ENCODE measurements around the gene PRM2.

Gene PRM2, protein sequence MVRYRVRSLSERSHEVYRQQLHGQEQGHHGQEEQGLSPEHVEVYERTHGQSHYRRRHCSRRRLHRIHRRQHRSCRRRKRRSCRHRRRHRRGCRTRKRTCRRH

DNA sequence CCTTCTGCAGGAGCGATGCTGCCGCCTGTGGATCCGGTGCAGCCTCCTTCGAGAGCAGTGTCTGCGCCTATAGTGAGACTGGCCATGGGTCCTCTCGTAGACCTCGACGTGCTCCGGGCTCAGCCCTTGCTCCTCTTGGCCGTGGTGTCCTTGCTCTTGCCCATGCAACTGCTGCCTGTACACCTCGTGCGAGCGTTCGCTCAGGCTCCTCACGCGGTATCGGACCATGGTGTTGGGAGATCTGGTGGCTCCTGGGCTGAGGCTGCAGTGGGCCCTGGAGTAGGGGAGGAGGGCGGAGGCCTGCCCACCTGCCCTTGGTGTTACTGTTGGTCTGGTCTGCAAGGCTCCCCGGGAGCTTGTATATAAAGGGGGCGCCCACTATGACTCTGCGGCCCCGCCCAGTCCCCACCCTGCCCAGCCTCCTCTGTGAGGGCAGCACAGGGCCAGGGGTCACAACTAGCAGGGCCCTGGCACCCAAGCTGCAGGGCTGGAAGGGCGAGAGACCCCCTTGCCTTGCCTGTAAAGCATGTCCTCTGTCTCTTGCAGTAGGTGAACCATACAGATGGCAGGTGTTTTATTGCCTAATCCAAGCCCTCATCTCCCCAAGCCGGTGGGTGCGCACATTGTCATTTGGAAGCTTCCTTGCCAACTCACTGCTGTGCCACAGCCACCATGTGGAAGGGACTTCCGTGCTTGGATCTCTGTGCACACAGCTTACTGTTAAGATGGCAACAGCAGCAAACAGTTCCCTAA lies at the start of gene PRM2:
Gene PRM2, minus strand, starts transcription at position 338 of the 753 bp plus-strand sequence. Its CDS starts 110 bp downstream, at position 228.
- TF ChIP-seq, protein P1, sequence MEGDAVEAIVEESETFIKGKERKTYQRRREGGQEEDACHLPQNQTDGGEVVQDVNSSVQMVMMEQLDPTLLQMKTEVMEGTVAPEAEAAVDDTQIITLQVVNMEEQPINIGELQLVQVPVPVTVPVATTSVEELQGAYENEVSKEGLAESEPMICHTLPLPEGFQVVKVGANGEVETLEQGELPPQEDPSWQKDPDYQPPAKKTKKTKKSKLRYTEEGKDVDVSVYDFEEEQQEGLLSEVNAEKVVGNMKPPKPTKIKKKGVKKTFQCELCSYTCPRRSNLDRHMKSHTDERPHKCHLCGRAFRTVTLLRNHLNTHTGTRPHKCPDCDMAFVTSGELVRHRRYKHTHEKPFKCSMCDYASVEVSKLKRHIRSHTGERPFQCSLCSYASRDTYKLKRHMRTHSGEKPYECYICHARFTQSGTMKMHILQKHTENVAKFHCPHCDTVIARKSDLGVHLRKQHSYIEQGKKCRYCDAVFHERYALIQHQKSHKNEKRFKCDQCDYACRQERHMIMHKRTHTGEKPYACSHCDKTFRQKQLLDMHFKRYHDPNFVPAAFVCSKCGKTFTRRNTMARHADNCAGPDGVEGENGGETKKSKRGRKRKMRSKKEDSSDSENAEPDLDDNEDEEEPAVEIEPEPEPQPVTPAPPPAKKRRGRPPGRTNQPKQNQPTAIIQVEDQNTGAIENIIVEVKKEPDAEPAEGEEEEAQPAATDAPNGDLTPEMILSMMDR (conservative IDR thresholded peaks at IDR 0.05) = no peak
- H3K27ac ChIP-seq = no peak within 1 kb of the TSS

DNA sequence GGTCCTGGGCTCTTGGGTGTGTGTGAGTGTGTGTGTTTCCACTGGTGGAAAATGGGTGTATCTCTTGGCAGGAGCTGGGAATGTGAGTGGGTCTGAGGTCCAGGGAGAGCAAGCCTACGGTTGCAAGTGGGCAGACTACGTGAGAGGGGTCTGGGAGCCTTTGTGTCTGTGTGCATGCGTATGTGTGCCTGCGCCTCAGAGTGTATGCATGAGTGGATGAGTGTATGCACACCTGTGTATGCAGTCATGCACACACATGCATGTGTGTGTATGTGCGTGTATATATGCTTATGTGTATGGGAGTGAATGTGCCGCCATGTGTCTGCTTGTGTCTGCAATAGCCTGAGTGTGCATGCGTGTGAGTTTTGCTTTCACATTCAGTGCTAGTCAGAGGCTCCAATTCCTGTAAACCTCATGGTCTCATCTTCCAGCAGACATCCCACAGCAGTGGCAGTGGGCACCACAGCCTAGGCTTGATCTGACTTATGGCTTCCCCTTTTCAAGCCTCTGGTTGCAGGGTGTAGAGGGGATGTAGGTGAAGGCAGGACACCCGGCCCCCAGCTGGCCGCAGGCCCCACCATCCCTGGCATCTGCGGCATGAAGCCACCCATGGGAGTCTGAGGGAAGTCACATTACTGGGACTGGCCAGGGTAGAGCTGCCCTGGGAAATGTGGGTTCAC lies 49.3 kb upstream of the PRM2 start:
- H3K27ac ChIP-seq = no peak overlapping the region
- TF ChIP-seq, protein P1 (conservative IDR thresholded peaks at IDR 0.05) = no peak

DNA sequence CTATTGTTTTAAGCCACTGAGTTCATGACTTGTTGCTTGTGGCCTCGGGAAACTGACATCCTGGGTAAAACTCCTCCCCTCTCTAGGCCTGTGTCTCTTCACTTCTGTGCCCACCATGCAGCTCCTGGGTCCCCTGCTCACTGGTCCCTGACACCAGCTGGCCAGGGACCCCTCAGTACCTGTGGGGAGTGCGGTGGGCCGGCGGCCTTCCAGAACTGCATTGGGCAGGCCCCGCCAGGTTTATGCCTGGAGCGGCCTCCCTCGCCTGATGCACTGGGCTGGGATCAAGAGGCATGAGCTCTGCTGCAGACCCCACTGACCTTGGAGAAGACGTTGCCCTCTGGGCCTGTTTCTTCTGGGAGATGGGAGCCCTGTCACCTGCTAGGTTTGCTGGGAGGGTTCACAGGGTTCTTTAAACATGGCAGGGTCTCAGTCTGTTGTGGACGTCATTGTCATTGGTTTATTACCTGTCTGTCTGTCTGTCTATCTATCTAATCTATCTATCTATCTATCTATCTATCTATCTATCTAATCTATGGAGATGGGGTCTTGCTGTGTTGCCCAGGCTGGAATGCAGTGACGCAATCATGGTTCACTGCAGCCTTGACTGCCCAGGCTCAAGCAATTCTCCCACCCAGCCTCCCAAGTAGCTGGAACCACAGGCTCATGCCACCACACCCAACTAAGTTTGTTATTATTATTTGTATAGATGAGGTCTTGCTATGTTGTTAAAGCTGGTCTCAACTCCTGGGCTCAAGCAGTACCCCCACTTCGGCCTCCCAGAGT lies 47.5 kb upstream of the PRM2 start:
- H3K27ac ChIP-seq = no peak overlapping the region
- TF ChIP-seq, protein P1 (conservative IDR thresholded peaks at IDR 0.05) = no peak

DNA sequence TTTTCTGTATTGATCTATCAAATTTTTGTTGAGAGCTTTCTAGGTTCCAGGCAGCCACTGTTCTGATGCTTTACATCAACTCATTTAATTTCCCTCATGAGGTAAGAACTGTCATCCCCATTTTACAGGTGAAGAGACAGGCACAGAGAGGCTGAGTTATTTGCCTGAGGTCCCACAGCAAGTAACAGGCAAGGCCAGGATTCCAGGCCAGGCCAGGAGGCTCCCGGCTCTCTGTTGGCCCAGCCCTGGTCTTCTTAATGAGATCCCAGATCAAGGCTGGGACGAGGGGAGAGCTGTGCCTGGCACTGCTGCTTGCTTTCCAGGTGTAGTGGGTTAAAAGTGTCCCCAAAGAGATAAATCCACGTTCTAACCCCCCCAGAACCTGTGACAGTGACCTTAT lies 46.5 kb upstream of the PRM2 start:
- TF ChIP-seq, protein P1 (conservative IDR thresholded peaks at IDR 0.05) = no peak
- no peak overlapping the region for H3K27ac ChIP-seq

DNA sequence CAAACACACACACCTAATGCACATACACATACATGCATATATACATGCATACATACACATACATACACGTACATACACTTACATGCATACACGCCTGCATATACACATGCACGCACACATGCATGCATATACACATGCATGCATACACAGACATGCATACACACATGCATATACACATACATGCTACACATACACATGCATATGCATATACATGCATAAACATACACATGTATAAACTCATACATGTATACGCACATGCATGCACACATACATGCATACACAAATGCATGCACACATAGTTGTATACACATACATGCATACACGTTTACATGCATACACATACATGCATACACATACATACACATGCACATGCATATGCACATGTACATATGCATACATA lies 45.4 kb upstream of the PRM2 start:
- H3K27ac ChIP-seq = no peak overlapping the region
- TF ChIP-seq, protein P1 (conservative IDR thresholded peaks at IDR 0.05) = no peak

DNA sequence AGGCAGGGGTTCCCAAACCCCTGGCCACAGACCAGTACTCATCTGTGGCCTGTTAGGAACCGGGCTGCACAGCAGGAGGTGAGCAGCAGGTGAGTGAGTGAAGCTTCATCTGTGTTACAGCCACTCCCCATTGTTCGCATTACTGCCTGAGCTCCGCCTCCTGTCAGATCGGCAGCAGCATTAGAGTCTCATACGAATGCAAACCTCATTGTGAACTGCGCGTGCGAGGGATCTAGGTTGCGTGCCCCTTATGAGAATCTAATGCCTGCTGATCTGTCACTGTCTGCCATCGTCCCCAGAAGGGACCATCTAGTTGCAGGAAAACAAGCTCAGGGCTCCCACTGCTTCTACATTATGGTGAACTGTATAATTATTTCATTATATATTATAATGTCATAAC lies 43.9 kb upstream of the PRM2 start:
- TF ChIP-seq, protein P1 (conservative IDR thresholded peaks at IDR 0.05) = no peak
- no peak overlapping the region for H3K27ac ChIP-seq

All from VCaP (cell line).